AML-193 (cell line): Measurements from ENCODE around the gene WEE2.

Experiments
- DNase-seq, 2 experiments: peaks; one replicate each; lab custom pipeline; 2025; lab: John Stamatoyannopoulos, UW

The WEE2 gene

DNA sequence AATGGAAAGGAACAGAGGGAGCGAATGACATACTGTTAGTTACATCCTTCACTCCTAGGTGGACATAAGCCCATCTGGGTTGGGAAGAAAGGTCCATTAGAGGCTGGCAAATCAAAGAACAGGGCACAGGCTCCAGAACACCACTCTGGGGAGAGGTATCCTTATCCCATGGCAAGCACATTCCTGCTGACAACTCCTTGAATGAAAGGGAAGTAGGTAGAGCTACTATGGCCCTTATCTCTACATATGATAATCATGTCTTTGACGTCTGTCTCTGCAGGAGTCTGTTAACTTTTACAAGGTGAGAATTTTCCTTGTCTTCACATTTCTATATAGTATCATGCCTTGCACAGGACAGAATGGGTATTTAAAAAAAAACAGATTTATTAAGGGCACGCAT lies 16.6 kb upstream of the WEE2 start:
- DNase-seq, result no peak

DNA sequence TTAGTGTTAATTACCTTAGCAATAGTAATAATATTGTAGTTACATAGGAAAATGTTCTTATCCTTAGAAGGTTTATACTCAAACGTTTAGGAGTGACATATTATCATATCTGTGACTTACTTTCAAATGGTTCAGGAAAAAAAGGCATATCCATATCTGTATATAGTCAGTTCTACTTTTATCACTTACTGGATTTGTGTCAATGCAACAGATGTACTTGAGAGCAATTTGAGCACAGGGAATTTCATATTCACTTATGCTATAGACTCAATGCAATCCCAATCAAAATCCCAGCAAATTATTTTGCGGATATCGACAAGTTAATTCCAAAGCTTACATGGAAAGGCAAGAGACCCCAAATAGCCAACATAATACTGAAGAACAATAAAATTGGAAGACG lies 16.2 kb upstream of the WEE2 start:
- no peak for DNase-seq

GRCh38 chr7:141693082-141693481 lies 15.1 kb upstream of the WEE2 start:
- DNase-seq, result no peak

DNA sequence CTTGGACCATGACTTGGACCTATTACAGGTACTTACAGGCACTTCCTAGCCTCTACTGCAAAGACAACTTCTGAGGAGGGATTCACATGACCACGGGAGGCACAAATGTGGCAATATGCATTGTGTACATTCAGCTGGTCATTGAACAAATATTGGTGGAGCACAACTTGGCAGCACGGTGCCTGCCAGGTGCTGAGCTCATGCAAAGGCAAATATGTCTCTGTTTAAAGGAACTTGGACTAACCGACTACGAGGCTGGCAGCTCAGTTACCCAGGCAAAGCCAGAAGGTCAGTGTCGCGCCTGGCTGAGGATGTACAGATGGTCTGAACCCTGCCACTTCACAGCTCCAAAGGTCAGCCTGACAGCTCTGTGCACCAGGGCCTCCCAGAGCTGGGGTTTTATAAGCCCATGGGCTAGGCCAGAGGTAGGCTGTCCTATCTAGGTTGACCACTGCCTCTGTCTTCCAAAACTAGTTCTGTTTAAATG lies 12.3 kb upstream of the WEE2 start:
- no peak for DNase-seq

- DNase-seq, result no peak
Observed at GRCh38 chr7:141696348-141696747, 11.8 kb upstream of the WEE2 start.

GRCh38 chr7:141697211-141697871 lies 10.8 kb upstream of the WEE2 start:
- no peak for DNase-seq

DNA sequence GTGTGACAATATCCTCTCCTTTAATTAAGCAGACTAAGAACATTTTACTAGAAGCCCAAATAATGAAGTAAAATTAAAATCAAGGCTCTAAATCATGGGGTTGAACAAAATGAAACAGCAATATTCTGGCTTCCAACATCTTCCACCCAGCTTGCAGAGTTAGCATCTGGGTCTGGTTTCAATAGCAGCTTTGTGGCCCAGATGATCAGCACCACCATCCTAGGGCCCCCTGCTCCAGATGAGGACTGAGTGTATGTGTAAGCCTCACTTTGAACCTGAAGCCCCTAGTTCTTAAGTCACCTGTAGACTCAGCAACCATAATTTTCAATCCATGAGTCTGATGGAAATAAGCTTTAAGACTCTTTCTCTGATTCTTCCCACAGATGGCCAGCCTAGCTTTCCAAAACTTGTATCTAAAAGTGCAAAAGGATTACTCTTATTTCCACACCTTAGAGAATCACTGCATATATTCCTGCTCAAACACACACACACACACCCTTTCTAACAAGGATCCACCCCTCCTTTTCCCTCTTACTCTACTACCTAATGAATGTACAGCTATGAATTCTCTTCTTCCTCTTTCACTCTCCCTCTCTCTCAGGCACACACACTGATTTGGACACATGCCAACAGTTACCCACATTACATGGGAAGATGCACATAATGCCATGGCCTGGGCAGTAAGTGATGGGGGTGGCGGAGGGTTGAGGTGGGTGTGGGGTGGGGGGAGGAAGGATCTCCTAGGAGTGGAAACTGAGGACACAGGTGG lies 9.7 kb upstream of the WEE2 start:
- DNase-seq, result peak; percentile 20 to 39

- DNase-seq, result no peak
Observed at GRCh38 chr7:141699860-141700259, 8.3 kb upstream of the WEE2 start.

- DNase-seq, result no peak
Observed at GRCh38 chr7:141700296-141700847, 7.8 kb upstream of the WEE2 start.

- peak in 1 of 2 experiments; percentile 4 for DNase-seq
Observed at GRCh38 chr7:141700848-141701371, 7.2 kb upstream of the WEE2 start.

DNA sequence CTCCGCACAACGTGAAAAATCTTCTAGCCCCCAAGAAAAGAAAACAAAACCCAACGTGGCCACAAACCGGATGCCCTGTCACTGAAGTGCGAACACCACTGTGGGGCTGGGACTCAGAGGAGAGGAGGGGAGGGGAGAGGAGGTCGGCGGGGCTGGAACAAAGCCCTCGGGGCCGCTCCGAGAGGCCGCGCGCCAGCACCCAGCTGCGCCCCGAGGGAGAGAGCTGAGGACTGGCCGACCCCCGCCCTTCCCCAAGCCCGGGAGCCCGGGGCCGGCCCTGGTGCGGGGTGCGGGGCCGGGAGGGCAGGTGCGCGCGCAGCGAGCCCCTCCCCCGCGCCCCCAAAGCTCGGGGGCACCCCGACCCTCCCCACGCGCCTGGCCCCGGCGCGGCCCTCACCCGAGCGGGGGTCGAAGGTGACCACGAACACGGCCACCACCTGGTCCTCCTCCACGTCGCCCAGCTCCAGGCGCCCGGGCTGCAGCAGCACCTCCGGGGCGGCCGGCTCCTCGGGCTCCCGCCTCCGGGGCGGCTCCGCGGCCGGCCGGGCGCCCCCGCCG lies 6.6 kb upstream of the WEE2 start:
- DNase-seq, result peak; percentile 4 to 25

- peak in 1 of 2 experiments; percentile 3 for DNase-seq
Observed at GRCh38 chr7:141702047-141702567, 6.0 kb upstream of the WEE2 start, which contains the start of gene DENND11. Gene DENND11 (minus strand): TSS chr7:141702166. CDS start chr7:141702153, 13 bp downstream.

DNA sequence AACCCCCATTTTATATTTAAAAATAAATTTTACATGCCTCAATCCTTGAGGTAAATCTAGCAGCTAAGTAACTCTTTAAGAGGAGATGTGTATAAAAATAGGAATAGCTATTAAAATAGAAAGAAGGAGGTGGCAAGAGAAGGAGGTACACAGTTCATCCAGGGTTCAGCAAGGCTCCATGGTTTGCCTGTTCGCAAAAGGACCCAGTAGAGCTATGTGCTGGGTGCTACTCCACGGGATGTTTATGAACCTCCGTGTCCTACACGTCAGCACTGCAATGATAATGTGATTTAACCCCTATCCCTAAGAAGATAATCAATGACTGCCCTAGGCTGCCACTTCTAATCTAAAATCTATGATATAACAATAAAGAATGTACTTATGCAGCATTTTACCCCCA lies 5.3 kb upstream of the WEE2 start:
- DNase-seq, result no peak

GRCh38 chr7:141704112-141704511 lies 4.0 kb upstream of the WEE2 start:
- DNase-seq, result no peak

DNA sequence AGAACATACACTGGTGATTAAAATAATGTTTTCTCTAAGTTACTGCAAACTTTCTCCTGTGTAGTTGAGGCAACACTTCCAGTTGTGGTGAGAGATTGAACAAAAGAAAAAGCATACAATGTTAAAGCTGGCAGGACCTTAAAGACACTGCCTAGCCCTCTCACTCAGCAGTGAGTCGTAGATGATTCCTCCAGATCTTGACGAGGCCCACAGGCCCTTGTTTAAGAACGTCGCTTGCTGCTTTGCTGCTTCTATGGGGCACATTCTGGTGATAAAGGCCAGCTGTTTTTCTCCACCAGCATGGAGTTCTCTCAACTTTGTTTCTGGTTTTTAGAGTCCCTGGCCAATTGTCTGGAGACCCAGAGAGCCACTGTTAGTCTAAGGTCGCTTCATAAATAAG lies 3.4 kb upstream of the WEE2 start:
- no peak for DNase-seq

DNA sequence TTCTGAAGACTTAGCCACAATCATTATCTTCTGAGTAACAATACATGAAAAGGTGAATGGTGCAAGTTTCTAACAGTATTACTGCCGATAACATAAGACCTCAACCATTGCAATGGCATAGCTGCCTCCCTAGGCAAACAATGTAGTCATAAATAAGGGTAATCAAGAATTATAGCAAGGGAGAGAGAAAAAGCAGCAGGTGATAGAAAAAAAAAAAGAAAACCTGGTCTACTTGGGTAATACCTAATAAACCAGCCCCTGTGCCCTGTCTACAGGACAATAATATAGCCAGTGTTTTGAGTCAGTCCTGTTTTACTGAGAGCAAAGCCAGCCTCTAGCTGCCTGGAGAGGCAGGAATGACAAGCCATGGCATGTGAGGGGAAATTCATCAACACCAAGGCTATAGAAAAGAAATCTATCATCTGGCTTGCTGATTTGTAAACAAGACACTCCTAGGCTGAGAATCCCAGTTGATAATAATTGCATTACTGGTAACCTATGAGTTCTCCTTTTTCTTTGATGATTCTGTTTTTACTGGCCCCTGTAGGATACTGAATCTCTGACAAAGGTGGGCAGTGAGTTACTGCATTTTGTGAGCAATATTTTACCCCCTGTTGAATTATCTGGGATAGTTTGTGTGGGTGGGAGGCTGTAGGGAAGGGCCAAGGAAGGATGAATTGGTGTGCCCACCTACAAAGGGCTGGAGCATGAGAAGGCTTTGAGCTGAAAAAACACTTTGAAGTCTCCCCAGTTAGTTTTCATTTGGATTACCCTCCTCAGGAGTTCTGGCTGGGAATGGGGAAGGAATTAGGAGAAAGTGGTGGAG lies 1.7 kb upstream of the WEE2 start:
- DNase-seq, result no peak

DNA sequence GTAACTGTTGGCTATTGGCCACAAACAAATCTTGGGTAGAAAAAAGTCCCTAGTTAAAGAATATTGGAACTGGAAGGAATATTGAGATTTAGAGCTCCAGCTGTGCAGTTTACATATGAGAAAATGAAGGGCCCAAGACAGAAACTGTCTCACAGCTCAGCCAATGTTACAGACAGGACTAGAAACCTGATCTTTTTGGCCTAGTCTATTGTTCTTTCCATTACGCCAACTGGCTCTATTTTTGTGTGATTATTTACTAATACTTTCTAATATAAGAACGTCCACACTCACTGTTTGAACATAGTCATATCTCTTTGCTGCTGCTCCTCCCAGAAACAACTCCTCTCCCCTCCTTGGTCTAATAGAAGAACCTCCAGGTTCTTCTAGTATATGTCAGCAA lies 1.2 kb downstream of the WEE2 start:
- no peak for DNase-seq

DNA sequence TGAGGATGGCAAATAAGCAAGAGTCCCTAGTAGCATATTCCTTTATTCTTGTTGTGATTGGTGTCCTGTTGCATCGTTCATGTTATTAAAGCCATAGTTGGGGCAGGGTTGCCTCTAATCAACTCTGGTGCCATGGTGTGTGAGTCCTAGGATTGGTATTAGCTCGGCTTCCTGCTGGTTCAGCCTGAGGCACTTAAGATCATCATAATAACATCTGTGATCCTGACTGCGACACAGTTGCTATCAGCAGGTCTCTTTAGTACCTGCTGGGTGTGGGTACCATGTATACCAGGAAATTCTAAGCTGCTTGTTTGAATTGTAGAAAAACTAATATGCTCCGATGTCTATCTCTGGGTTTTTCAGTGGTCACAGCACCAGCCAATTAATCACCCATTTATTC lies 1.6 kb downstream of the WEE2 start:
- no peak for DNase-seq

DNA sequence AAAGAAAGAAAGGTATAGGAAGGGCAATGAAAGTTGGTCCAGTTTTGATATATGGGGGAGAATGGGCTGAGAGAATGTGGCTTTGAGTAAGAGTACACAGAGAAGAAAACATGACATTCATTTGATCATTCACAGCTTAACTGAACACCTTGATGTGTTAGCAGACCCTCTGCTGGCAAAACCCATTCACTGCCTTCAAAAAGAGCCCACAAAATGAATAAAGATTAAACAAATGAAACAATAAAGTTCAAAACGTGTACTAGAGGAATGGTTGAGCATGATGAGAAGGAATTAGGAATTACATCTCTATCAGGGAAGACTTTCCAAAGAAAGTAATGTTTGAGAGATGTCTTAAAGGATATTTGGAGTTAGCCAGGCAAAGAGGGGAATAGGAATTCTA lies 2.1 kb downstream of the WEE2 start:
- DNase-seq, result no peak

DNA sequence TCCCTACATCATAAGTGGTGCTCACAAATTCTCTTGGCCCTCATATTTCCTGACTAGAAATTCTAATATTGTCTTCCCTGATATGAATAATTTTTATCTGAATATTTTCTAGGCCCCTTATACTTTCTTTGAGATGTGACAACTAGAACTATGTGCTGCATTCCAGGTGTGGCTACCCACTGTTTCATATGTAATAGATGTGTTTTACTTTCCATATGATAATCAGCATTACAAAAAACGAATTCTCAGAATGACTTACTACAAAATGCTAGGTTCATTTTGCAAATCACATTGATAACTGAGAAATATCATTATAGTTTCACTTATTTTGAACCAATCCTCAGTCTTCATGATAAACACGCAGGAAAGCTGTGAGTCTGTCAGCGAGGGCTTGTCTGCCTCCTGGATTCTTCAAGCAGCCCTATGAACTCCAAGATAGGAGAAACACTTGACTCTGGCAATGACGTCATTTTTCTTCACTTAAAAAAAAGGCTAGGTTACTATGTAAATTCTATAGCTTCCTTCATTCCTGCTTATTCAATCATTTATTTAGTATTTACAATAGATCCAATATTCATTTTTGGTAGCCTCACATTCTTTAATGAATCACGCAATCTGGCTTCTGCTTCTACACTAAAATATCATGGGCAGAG lies 4.6 kb downstream of the WEE2 start:
- no peak for DNase-seq

DNA sequence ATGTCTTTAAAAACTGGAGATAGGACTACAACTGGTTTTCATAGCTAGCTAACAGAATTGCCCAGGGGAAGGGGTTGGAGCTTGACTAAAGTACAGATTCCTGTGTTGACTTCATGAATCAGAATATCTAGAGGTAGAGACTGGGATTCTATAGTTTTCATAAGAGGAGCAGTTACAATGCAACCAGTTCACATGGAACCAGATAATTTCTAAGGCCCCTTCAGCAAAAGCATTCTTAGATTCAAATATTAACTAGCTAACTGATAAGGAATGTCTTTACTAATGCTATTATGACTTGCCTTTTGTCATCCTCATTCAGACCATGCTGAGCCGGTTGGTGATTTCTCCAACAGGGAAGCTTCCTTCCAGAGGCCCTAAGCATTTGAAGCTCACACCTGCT lies 5.7 kb downstream of the WEE2 start:
- DNase-seq, result no peak
